AG04449 (cell line): Measurements from ENCODE around the gene IFNAR1.
"Not testable (repeated sequence)": the region's sequence is repeated elsewhere in the genome, so short reads cannot be mapped to it uniquely, and the experiment has no call there.

ENCODE experiments used
- CTCF ChIA-PET: fragments of 350-600 bp; formaldehyde crosslinking; extraction: SDS; loops from one replicate; lab custom pipeline; 2021; ENCODE audit warnings: antibody characterized with exemption; lab: Yijun Ruan, JAX
- POLR2A ChIA-PET: fragments of 400-600, 350-600 bp; formaldehyde crosslinking; extraction: SDS; loops from one replicate; lab custom pipeline; 2020; ENCODE audit warnings: antibody characterized with exemption, inconsistent platforms; lab: Yijun Ruan, JAX
- DNase-seq: peaks from one replicate; pipeline ENCODE4 v3.0.0-alpha.2; 2010; ENCODE audit warnings: low read depth, low spot score
- H3K4me3 ChIP-seq: 2 replicates; pipeline ENCODE4 v1.5.1; 2011; ENCODE audit warnings: low read depth, mild to moderate bottlenecking, control low read depth, low read length
- CTCF ChIP-seq: IDR thresholded peaks from one replicate; pipeline ENCODE4 v1.5.1; 2011; ENCODE audit warnings: mild to moderate bottlenecking, moderate library complexity, low read length, control low read depth, inconsistent platforms; ENCODE audit not compliant: insufficient read depth; ENCODE audit errors: missing control alignments

Gene IFNAR1

GRCh38 chr21:33377221-33377920, 52.6 kb downstream of the IFNAR1 start:
- no peak for TF ChIP-seq CTCF
- no peak for DNase-seq
- CTCF ChIA-PET, result interaction anchor here (1.0 to 6.4 kb wide), 6 partner anchors 17 to 180 kb away, joined by 3 to 64 read pairs (median 4); no protein-coding TSS in a partner anchor
- H3K4me3 ChIP-seq, result no peak overlapping the region
- POLR2A ChIA-PET, result no interaction called here

- no peak overlapping the region for H3K4me3 ChIP-seq
- no peak for DNase-seq
- no peak for TF ChIP-seq CTCF
- ChIA-PET POLR2A (no interaction called here), CTCF (interaction anchor here (0.6 to 6.4 kb wide), 4 partner anchors 17 to 243 kb away, joined by 3 to 64 read pairs (median 14); no protein-coding TSS in a partner anchor)
Observed at GRCh38 chr21:33378081-33378480, 53.3 kb downstream of the IFNAR1 start.

GRCh38 chr21:33379934-33380333, 55.2 kb downstream of the IFNAR1 start:
- POLR2A ChIA-PET, result interaction anchor here (1.3 kb wide), 1 partner anchor 24 kb away, joined by 6 read pairs; no protein-coding TSS in a partner anchor
- CTCF ChIA-PET, result interaction anchor here (1.2 to 6.4 kb wide), 3 partner anchors 19 to 182 kb away, joined by 3 to 64 read pairs (median 24); no protein-coding TSS in a partner anchor
- H3K4me3 ChIP-seq, DNase-seq: not testable (repeated sequence)

GRCh38 chr21:33380483-33380998, 55.8 kb downstream of the IFNAR1 start:
- no peak overlapping the region for H3K4me3 ChIP-seq
- ChIA-PET POLR2A (interaction anchor here (0.6 to 1.3 kb wide), 2 partner anchors 16 to 24 kb away, joined by 3 to 6 read pairs; no protein-coding TSS in a partner anchor), CTCF (interaction anchor here (0.6 to 6.4 kb wide), 5 partner anchors 20 to 183 kb away, joined by 3 to 64 read pairs (median 7); no protein-coding TSS in a partner anchor)
- DNase-seq, result peak; percentile 89
- no peak for TF ChIP-seq CTCF

- H3K4me3 ChIP-seq, POLR2A ChIA-PET, DNase-seq: not testable (repeated sequence)
- CTCF ChIA-PET, result interaction anchor here (0.6 to 6.4 kb wide), 5 partner anchors 21 to 184 kb away, joined by 3 to 64 read pairs (median 7); no protein-coding TSS in a partner anchor
Observed at GRCh38 chr21:33381381-33381780, 56.6 kb downstream of the IFNAR1 start.

- no peak for TF ChIP-seq CTCF
- no peak for DNase-seq
- no peak overlapping the region for H3K4me3 ChIP-seq
- POLR2A ChIA-PET, result interaction anchor here (0.6 kb wide), 1 partner anchor 1059 kb away, joined by 5 read pairs; no protein-coding TSS in a partner anchor
- CTCF ChIA-PET, result interaction anchor here (1.5 kb wide), 1 partner anchor 21 kb away, joined by 5 read pairs; no protein-coding TSS in a partner anchor
Observed at GRCh38 chr21:33383056-33383888, 58.5 kb downstream of the IFNAR1 start.
